Tibial nerve (tissue), 4 donors: ENCODE measurements around the gene KASH5. TPM values are rescaled to one million over a fixed set of nuclear protein-coding genes. Genes with fewer than 3 reads are reported as not detected.
"Not testable (repeated sequence)": the region's sequence is repeated elsewhere in the genome, so short reads cannot be mapped to it uniquely, and the experiment has no call there.

ENCODE experiments used
- DNase-seq, 2 donors: peaks; one replicate each; pipeline ENCODE4 v3.0.0-alpha.2; 2019; ENCODE audit warnings: low spot score in 2 of 2
- H3K27ac ChIP-seq, 4 donors: fragments of 200-600 bp; sonication (generic) in 3 of 4; one replicate each; pipeline ENCODE4 v1.5.1; 2017 to 2019; ENCODE audit warnings: mild to moderate bottlenecking in 1 of 4
- H3K27me3 ChIP-seq, 2 donors: fragments of 200-600 bp; sonication (generic) in 1 of 2; one replicate each; pipeline versions ENCODE4 v1.5.1 to v1.6.0; 2017 to 2019
- H3K36me3 ChIP-seq, 3 donors: fragments of 200-600 bp; sonication (generic); one replicate each; pipeline ENCODE4 v1.5.1; 2018 to 2019
- H3K4me1 ChIP-seq, 4 donors: fragments of 200-600 bp; sonication (generic) in 3 of 4; one replicate each; pipeline ENCODE4 v1.5.1; 2017 to 2019
- H3K4me3 ChIP-seq, 4 donors: fragments of 200-600 bp; sonication (generic) in 3 of 4; one replicate each; pipeline ENCODE4 v1.5.1; 2017 to 2019; ENCODE audit warnings: mild to moderate bottlenecking in 1 of 4, moderate library complexity in 1 of 4
- H3K9me3 ChIP-seq, 4 donors: fragments of 200-600 bp; sonication (generic) in 3 of 4; one replicate each; pipeline ENCODE4 v1.5.1; 2017 to 2019
- CTCF ChIP-seq, 5 experiments: fragments of 200-600 bp in 3 of 5; fragments of 450-650 bp in 2 of 5; sonication (generic) in 3 of 5; IDR thresholded peaks; one replicate each; pipeline ENCODE4 v1.5.1; 2016 to 2019; ENCODE audit warnings: antibody characterized with exemption in 5 of 5, mild to moderate bottlenecking in 3 of 5, moderate library complexity in 2 of 5
- EP300 ChIP-seq, 2 donors: sonication (generic); formaldehyde crosslinking; IDR thresholded peaks; one replicate each; pipeline ENCODE4 v1.6.1; 2017; ENCODE audit warnings: antibody characterized with exemption in 2 of 2, mild to moderate bottlenecking in 1 of 2
- POLR2A ChIP-seq, 2 donors: fragments of 450-650 bp; IDR thresholded peaks; one replicate each; pipeline ENCODE4 v1.6.1; 2017; ENCODE audit warnings: antibody characterized with exemption in 2 of 2, mild to moderate bottlenecking in 2 of 2, moderate library complexity in 2 of 2
- WGBS, 2 donors: methylation state at CpG; one replicate each; pipeline ENCODE4 v1.1.5; 2018; 5-methylcytosine and 5-hydroxymethylcytosine counted together
- total RNA-seq, 4 donors: library from RNA; depleted of rRNA; stranded (reverse); fragments of >200 nt; gene quantifications; one replicate each; pipeline ENCODE4 v1.1.0, GENCODE V29; 2016

Gene KASH5
- total RNA-seq, 4 donors from 2014 or later = not detected

DNA sequence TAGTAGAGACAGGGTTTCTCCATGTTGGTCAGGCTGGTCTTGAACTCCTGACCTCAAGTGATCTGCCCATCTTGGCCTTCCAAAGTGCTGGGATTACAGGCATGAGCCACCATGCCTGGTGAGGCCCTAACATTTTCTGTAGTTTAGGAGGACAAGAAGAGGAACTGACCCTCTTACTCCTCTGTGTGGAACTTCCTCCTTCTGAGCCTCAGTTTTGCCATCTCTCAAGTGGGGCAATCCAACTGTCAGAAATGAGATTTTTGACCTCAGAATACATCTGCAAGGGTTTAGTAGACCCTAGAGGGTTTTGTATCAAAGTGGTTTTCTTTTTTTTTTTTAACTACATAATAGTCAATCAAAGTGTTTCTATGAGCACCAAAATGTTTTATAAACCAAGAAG is 21.9 kb upstream of the KASH5 start:
- TF ChIP-seq EP300 (IDR thresholded peaks at IDR 0.05) (no peak), POLR2A (IDR thresholded peaks at IDR 0.05) (no peak), CTCF (IDR thresholded peaks at IDR 0.05) (no peak)
- Histone ChIP-seq H3K27me3 (peaks cover 0 to 4% of the 10 kb centered on the region in 2 donors), H3K4me3 (no peak overlapping the region), H3K36me3 (no peaks in the 10 kb centered on the region), H3K4me1 (peaks cover 0 to 29% (median 8%) of the 10 kb centered on the region in 4 donors), H3K27ac (no peak overlapping the region), H3K9me3 (peaks cover 0 to 18% (median 4%) of the 10 kb centered on the region in 4 donors)
- DNase-seq = no peak

DNA sequence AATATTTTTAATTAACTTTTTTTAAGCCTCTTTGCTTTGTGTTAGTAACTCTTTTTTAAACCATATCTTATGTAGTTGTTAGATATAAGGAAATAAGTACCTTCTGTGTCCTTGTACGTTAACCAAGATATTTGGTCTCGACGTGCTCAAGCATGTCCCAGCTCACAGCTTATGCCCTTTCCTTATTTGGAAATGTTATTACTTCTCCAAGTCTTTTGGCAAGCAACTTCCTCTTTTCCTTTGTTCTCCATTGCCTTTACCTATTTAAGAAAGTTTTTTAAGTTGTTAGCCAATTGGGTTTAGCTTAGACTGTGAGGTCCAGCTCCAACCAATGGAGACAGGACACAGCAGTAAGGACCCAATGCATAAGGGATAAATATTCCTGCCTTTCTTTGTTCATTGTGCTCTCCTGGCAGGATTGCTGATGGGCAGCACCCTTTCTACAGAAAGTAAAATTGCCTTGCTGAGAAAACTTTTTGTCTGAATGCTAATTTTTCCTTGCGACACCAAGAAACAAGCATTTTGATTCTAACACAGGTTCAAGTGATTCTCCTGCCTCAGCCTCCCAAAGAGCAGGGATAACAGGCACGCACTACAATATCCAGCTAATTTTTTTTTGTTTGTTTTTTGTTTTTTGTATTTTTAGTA is 19.2 kb upstream of the KASH5 start:
- TF ChIP-seq POLR2A (IDR thresholded peaks at IDR 0.05) (no peak), EP300 (IDR thresholded peaks at IDR 0.05) (no peak), CTCF (IDR thresholded peaks at IDR 0.05) (no peak)
- 89 to 93% methylated on average over 5 of the region's 5 CpGs for WGBS, 2 donors
- DNase-seq = no peak

GRCh38 chr19:49371184-49371583 is 16.9 kb upstream of the KASH5 start:
- WGBS, 2 donors = 44 to 82% methylated on average over 3 of the region's 3 CpGs
- no peak for DNase-seq
- Histone ChIP-seq H3K4me3 (no peak overlapping the region), H3K27me3 (no peaks in the 10 kb centered on the region), H3K36me3 (no peaks in the 10 kb centered on the region), H3K27ac (no peak overlapping the region), H3K9me3 (peaks cover 0 to 18% (median 4%) of the 10 kb centered on the region in 4 donors), H3K4me1 (no peaks in the 10 kb centered on the region)
- TF ChIP-seq CTCF (IDR thresholded peaks at IDR 0.05) (no peak), POLR2A (IDR thresholded peaks at IDR 0.05) (no peak), EP300 (IDR thresholded peaks at IDR 0.05) (no peak)

More for the DNA sequence above, 19.2 kb upstream of the KASH5 start:
- Histone ChIP-seq H3K36me3 (no peaks in the 10 kb centered on the region), H3K4me1 (peaks cover 0 to 6% (median 0%) of the 10 kb centered on the region in 4 donors), H3K27ac (no peak overlapping the region), H3K4me3 (no peak overlapping the region), H3K9me3 (peaks cover 0 to 18% (median 4%) of the 10 kb centered on the region in 4 donors), H3K27me3 (no peaks in the 10 kb centered on the region)

DNA sequence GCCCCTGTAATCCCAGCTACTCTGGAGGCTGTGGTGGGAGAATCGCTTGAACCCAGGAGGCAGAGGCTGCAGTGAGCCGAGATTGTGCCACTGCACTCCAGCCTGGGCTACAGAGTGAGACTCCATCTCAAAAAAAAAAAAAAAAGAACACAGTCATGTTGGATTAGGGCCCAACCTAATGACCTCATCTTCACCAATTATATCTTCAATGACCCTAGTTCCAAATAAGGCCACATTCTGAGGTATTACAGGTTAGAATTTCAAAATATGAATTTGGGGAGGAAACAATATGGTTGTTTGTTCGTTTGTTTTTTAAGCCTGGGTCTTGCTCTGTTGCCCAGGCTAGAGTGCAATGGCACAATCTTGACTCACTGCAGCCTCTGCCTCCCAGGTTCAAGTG is 14.9 kb upstream of the KASH5 start:
- peaks cover 0 to 18% (median 4%) of the 10 kb centered on the region in 4 donors for H3K9me3 ChIP-seq
- 70 to 86% methylated on average over 3 of the region's 3 CpGs for WGBS, 2 donors
- DNase-seq, H3K27ac ChIP-seq, H3K4me1 ChIP-seq, H3K4me3 ChIP-seq, H3K27me3 ChIP-seq, H3K36me3 ChIP-seq: not testable (repeated sequence)

DNA sequence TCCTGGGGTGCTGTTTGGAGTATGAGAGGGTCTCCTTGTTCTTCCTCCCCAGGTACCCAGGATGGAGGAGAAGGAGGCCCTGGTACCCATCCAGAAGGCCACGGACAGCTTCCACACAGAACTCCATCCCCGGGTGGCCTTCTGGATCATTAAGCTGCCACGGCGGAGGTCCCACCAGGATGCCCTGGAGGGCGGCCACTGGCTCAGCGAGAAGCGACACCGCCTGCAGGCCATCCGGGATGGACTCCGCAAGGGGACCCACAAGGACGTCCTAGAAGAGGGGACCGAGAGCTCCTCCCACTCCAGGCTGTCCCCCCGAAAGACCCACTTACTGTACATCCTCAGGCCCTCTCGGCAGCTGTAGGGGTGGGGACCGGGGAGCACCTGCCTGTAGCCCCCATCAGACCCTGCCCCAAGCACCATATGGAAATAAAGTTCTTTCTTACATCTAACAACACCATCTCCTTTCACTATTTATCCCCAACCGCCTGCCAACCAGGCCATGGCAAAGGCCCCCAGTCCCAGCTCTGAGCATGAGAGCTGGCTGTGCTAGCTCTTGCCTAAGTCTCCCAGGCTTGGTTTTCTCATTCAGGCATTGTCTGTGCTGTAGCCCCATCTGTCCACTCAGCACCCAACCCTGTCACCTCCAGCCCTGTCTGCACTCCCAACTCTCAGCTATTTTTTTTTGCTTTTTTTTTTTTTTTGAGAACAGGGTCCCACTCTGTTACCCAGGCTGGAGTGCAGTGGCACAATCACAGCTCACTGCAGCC is 13.2 kb upstream of the KASH5 start:
- Histone ChIP-seq H3K9me3 (peaks cover 0 to 6% (median 0%) of the 10 kb centered on the region in 4 donors), H3K36me3 (no peaks in the 10 kb centered on the region), H3K4me1 (no peaks in the 10 kb centered on the region), H3K27ac (no peak overlapping the region), H3K27me3 (no peaks in the 10 kb centered on the region), H3K4me3 (no peak overlapping the region)
- DNase-seq = no peak
- WGBS, 2 donors = 84 to 92% methylated on average over 4 to 15 of the region's 16 CpGs
- no peak for TF ChIP-seq CTCF (IDR thresholded peaks at IDR 0.05)
